ENCODE data around the gene AKT1. TPM values are rescaled to one million over a fixed set of nuclear protein-coding genes. Genes with fewer than 3 reads are reported as not detected.

The AKT1 gene
- polyA plus RNA-seq, 2 donors = 62.6 to 62.9 TPM

DNA sequence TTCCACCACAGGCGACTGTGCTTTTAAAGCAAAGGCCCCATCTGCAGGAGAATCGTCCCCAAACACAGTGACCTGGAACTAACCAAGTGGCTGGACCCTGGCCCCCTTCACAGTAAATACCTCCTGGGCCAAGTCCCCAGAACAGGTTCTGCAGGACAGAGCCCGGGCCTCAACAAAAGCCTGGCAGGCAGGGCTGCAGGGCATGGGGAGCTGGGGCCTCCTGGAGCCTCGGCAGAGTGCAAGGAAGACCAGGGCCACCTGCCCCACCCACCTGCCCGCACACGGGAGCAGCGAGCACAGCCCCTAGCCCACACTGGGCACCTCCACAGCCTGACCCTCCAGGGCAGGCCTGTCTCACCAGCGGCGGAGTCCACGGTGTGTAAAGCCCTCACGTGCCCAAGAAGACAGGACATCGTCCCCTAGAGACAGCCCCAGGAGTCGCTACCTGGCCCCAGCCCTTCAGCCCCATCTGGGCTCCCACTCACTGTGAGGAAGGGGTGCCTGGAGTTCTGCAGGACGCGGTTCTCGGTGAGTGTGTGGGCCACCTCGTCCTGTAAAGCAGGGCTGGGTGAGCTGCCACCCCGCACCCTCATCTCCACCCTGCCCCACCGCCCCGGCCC, 21.0 kb downstream of the AKT1 start:
- Histone ChIP-seq H3K27ac (ENCODE audit: low read depth in 2 of 2, low read length in 1 of 2) (no peak overlapping the region), H3K36me3 (ENCODE audit: control insufficient read depth in 2 of 2, insufficient read depth in 2 of 2, low read length in 1 of 2) (peaks cover 9 to 52% of the 10 kb centered on the region in 2 donors), H3K9me3 (ENCODE audit: control insufficient read depth in 2 of 2, insufficient read depth in 1 of 2, low read depth in 1 of 2, low read length in 1 of 2) (peaks cover 0 to 5% of the 10 kb centered on the region in 2 donors), H3K27me3 (ENCODE audit: control insufficient read depth in 1 of 2, insufficient read depth in 2 of 2, low read length in 2 of 2) (no peaks in the 10 kb centered on the region), H3K4me1 (ENCODE audit: control insufficient read depth in 2 of 2, insufficient read depth in 2 of 2, low read length in 1 of 2) (peaks cover 0 to 8% of the 10 kb centered on the region in 2 donors), H3K4me3 (ENCODE audit: low read depth in 1 of 2, low read length in 2 of 2) (no peak overlapping the region)
- WGBS, 2 donors = 74 to 78% methylated on average over 17 to 20 of the region's 20 CpGs

DNA sequence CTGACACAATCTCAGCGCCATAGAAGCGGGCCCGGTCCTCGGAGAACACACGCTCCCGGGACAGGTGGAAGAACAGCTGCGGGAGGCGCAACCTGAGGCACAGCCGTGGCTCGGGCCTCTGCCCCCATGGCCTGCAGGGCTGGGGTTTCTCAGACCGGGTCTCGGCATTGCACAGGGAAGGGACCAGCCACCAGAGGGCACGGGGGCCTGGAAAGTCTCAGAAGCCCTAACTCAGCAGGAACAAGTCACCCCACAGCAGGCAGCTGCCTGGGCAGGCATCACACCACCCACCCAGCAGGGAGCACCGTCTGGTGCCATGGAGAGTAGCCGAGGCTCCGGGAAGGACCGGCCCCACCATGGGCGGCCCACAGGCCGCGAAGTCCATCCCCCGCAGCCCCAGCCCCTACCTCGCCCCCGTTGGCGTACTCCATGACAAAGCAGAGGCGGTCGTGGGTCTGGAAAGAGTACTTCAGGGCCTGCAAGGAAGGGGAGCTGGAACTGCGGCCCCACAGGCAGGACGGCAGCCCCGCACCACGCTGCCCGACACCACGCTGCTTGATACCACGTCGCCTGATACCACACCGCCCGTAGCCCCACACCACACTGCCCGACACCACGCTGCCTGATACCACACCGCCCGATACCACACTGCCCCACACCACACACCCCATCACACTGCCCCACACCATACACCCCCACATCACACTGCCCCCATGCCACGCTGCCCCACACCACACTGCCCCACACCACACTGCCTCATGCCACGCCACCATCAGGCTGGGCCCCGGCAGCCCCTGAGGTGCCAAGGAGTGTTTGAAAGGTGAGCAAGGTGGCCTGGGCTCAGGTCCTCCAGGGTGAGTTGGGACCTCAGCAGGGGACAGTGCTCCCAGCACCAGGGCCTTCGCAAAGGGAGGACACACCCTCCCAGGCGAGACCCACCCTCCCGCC, 21.8 kb downstream of the AKT1 start:
- Histone ChIP-seq H3K36me3 (ENCODE audit: control insufficient read depth in 2 of 2, insufficient read depth in 2 of 2, low read length in 1 of 2) (peaks cover 9 to 52% of the 10 kb centered on the region in 2 donors), H3K4me3 (ENCODE audit: low read depth in 1 of 2, low read length in 2 of 2) (no peak overlapping the region), H3K9me3 (ENCODE audit: control insufficient read depth in 2 of 2, insufficient read depth in 1 of 2, low read depth in 1 of 2, low read length in 1 of 2) (peaks cover 0 to 5% of the 10 kb centered on the region in 2 donors), H3K27ac (ENCODE audit: low read depth in 2 of 2, low read length in 1 of 2) (no peak overlapping the region), H3K27me3 (ENCODE audit: control insufficient read depth in 1 of 2, insufficient read depth in 2 of 2, low read length in 2 of 2) (no peaks in the 10 kb centered on the region), H3K4me1 (ENCODE audit: control insufficient read depth in 2 of 2, insufficient read depth in 2 of 2, low read length in 1 of 2) (peaks cover 0 to 5% of the 10 kb centered on the region in 2 donors)
- 79 to 85% methylated on average over 41 to 46 of the region's 46 CpGs for WGBS, 2 donors

DNA sequence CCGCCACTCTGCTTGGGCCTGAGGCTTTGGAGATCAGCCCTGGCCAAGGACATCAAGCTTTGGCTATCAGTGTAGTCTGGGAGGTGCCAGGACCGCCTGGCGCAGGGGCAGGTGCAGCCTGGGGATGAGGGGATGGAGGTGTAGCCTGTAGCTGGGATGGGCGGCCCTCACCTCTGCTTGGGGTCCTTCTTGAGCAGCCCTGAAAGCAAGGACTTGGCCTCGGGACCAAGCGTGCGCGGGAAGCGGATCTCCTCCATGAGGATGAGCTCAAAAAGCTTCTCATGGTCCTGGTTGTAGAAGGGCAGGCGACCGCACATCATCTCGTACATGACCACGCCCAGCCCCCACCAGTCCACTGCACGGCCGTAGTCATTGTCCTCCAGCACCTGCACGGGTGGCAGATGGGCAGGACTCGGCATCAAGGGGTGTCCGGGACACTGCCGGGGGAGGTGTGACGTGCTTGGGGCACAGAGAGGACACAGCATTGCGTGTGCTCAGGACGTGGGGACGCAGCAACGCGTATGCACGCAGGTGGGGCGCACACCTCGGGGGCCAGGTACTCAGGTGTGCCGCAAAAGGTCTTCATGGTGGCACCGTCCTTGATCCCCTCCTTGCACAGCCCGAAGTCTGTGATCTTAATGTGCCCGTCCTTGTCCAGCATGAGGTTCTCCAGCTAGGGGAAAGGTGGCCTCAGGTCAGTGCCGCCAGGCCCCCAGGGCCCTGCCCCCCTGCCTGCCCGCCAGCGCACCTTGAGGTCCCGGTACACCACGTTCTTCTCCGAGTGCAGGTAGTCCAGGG, 22.6 kb downstream of the AKT1 start:
- 89 to 93% methylated on average over 38 of the region's 38 CpGs for WGBS, 2 donors
- H3K4me1 ChIP-seq (ENCODE audit: control insufficient read depth in 2 of 2, insufficient read depth in 2 of 2, low read length in 1 of 2) = peaks cover 0 to 10% of the 10 kb centered on the region in 2 donors
- no peaks in the 10 kb centered on the region for H3K27me3 ChIP-seq (ENCODE audit: control insufficient read depth in 1 of 2, insufficient read depth in 2 of 2, low read length in 2 of 2)
- peaks cover 9 to 52% of the 10 kb centered on the region in 2 donors for H3K36me3 ChIP-seq (ENCODE audit: control insufficient read depth in 2 of 2, insufficient read depth in 2 of 2, low read length in 1 of 2)
- H3K27ac ChIP-seq (ENCODE audit: low read depth in 2 of 2, low read length in 1 of 2) = no peak overlapping the region
- no peak overlapping the region for H3K4me3 ChIP-seq (ENCODE audit: low read depth in 1 of 2, low read length in 2 of 2)
- H3K9me3 ChIP-seq (ENCODE audit: control insufficient read depth in 2 of 2, insufficient read depth in 1 of 2, low read depth in 1 of 2, low read length in 1 of 2) = peaks cover 0 to 5% of the 10 kb centered on the region in 2 donors

DNA sequence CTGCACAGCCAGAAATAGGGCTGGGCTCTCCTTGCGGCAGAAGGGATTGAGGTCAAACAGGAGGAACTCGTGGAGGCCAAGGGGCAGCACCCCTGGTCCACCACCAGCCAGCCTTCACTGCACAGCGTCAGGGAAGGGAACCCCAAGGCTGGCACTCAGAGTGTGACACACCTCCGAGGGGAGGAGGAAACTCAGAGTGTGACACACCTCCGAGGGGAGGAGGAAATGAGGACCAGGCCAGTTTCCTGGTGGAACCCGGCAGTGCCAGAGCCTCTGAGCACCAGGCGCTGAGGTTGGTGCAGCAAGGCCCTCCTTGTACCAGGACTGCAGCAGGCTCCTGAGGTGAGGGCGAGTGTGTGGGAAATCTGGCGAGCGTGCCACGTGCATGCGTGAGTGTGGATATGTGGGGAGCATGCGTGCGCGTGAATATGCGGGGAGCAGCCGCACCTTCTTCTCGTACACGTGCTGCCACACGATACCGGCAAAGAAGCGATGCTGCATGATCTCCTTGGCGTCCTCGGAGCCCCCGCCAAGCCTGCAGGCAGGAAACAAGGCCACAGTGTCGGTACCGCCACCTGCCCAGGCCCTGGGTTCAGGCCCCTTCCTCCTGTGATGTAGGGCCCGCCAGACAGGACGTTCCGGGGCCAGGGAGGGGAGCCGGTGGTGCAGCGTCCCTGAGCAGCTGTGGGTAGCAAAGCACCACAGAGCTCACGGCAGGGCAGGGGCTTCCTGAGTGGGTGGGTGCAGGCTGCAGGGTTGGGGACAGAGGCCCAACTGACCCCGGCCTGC, 23.4 kb downstream of the AKT1 start:
- no peak overlapping the region for H3K4me3 ChIP-seq (ENCODE audit: low read depth in 1 of 2, low read length in 2 of 2)
- H3K4me1 ChIP-seq (ENCODE audit: control insufficient read depth in 2 of 2, insufficient read depth in 2 of 2, low read length in 1 of 2) = peaks cover 0 to 8% of the 10 kb centered on the region in 2 donors
- H3K27me3 ChIP-seq (ENCODE audit: control insufficient read depth in 1 of 2, insufficient read depth in 2 of 2, low read length in 2 of 2) = no peaks in the 10 kb centered on the region
- no peak overlapping the region for H3K27ac ChIP-seq (ENCODE audit: low read depth in 2 of 2, low read length in 1 of 2)
- H3K9me3 ChIP-seq (ENCODE audit: control insufficient read depth in 2 of 2, insufficient read depth in 1 of 2, low read depth in 1 of 2, low read length in 1 of 2) = peaks cover 0 to 5% of the 10 kb centered on the region in 2 donors
- 85 to 90% methylated on average over 34 of the region's 34 CpGs for WGBS, 2 donors
- peaks cover 9 to 50% of the 10 kb centered on the region in 2 donors for H3K36me3 ChIP-seq (ENCODE audit: control insufficient read depth in 2 of 2, insufficient read depth in 2 of 2, low read length in 1 of 2)

DNA sequence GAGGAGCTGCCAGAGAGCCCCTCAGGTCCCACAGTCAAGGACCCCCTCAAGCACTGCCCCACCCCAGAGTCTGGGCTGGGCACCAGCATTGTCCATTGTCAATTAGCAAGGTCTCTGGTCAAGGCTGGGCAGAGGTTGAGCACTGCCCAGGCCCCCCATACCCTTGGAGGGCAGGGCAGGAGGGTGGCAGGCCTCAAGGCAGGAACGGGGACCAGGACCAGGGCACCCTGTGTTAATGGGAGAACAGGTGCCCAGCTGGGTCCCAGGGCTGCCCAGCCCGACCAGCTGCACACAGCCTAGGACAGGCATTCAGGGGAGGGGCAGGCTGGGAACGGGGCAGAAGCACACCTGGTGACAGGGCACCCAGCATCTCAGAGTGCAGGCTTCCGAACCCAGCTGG, 24.2 kb downstream of the AKT1 start:
- no peak overlapping the region for H3K4me3 ChIP-seq (ENCODE audit: low read depth in 1 of 2, low read length in 2 of 2)
- peaks cover 9 to 44% of the 10 kb centered on the region in 2 donors for H3K36me3 ChIP-seq (ENCODE audit: control insufficient read depth in 2 of 2, insufficient read depth in 2 of 2, low read length in 1 of 2)
- H3K9me3 ChIP-seq (ENCODE audit: control insufficient read depth in 2 of 2, insufficient read depth in 1 of 2, low read depth in 1 of 2, low read length in 1 of 2) = peaks cover 0 to 7% of the 10 kb centered on the region in 2 donors
- H3K27ac ChIP-seq (ENCODE audit: low read depth in 2 of 2, low read length in 1 of 2) = no peak overlapping the region
- 97 to 98% methylated on average over 4 of the region's 4 CpGs for WGBS, 2 donors
- no peaks in the 10 kb centered on the region for H3K27me3 ChIP-seq (ENCODE audit: control insufficient read depth in 1 of 2, insufficient read depth in 2 of 2, low read length in 2 of 2)
- peaks cover 0 to 7% of the 10 kb centered on the region in 2 donors for H3K4me1 ChIP-seq (ENCODE audit: control insufficient read depth in 2 of 2, insufficient read depth in 2 of 2, low read length in 1 of 2)

DNA sequence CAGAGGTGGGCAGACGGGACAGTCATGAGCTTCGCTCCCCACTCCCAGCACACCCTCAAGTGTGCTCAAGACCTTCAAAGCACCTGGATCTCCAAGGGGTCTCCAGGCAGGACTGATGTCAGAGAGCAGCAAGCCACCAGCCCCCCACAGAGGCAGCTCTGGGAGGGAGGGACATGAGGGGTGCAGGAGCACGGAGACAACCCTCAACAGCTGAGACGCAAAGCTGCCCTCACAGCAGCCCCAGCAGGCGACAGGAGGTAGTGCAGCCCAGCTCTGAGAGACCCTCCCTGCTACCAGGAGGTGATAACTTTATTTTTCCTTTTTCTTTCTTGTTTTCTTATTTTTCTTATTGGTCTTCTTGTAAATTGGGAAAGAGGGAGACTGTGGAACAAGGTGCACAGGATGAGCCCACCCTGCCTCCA, 24.7 kb downstream of the AKT1 start:
- no peak overlapping the region for H3K4me3 ChIP-seq (ENCODE audit: low read depth in 1 of 2, low read length in 2 of 2)
- H3K27ac ChIP-seq (ENCODE audit: low read depth in 2 of 2, low read length in 1 of 2) = no peak overlapping the region
- peaks cover 9 to 42% of the 10 kb centered on the region in 2 donors for H3K36me3 ChIP-seq (ENCODE audit: control insufficient read depth in 2 of 2, insufficient read depth in 2 of 2, low read length in 1 of 2)
- peaks cover 0 to 7% of the 10 kb centered on the region in 2 donors for H3K9me3 ChIP-seq (ENCODE audit: control insufficient read depth in 2 of 2, insufficient read depth in 1 of 2, low read depth in 1 of 2, low read length in 1 of 2)
- no peaks in the 10 kb centered on the region for H3K27me3 ChIP-seq (ENCODE audit: control insufficient read depth in 1 of 2, insufficient read depth in 2 of 2, low read length in 2 of 2)
- WGBS, 2 donors = 84 to 92% methylated on average over 5 of the region's 5 CpGs
- H3K4me1 ChIP-seq (ENCODE audit: control insufficient read depth in 2 of 2, insufficient read depth in 2 of 2, low read length in 1 of 2) = peaks cover 0 to 7% of the 10 kb centered on the region in 2 donors

DNA sequence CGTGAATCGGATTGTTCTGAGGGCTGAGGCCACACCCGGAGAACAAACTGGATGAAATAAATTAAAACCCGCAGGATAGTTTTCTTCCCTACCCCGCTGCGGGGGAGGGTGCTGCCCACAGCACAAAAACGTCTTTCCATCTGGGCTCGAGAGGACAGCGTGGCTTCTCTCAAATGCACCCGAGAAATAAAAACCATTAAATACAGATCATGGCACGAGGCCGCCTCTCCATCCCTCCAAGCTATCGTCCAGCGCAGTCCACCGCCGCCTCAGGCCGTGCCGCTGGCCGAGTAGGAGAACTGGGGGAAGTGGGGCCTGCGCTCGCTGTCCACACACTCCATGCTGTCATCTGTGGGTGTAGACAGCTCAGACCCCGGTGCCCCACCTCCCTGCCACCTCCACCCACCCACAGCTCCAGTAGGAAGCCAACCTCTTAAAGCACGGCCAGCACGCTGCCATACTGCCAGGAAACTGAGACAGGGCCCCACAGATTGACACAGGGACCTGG, 25.4 kb downstream of the AKT1 start:
- WGBS, 2 donors = 75 to 83% methylated on average over 24 of the region's 24 CpGs
- no peak overlapping the region for H3K27ac ChIP-seq (ENCODE audit: low read depth in 2 of 2, low read length in 1 of 2)
- H3K36me3 ChIP-seq (ENCODE audit: control insufficient read depth in 2 of 2, insufficient read depth in 2 of 2, low read length in 1 of 2) = peaks cover 9 to 34% of the 10 kb centered on the region in 2 donors
- H3K27me3 ChIP-seq (ENCODE audit: control insufficient read depth in 1 of 2, insufficient read depth in 2 of 2, low read length in 2 of 2) = no peaks in the 10 kb centered on the region
- peaks cover 0 to 7% of the 10 kb centered on the region in 2 donors for H3K4me1 ChIP-seq (ENCODE audit: control insufficient read depth in 2 of 2, insufficient read depth in 2 of 2, low read length in 1 of 2)
- no peak overlapping the region for H3K4me3 ChIP-seq (ENCODE audit: low read depth in 1 of 2, low read length in 2 of 2)
- peaks cover 0 to 7% of the 10 kb centered on the region in 2 donors for H3K9me3 ChIP-seq (ENCODE audit: control insufficient read depth in 2 of 2, insufficient read depth in 1 of 2, low read depth in 1 of 2, low read length in 1 of 2)

DNA sequence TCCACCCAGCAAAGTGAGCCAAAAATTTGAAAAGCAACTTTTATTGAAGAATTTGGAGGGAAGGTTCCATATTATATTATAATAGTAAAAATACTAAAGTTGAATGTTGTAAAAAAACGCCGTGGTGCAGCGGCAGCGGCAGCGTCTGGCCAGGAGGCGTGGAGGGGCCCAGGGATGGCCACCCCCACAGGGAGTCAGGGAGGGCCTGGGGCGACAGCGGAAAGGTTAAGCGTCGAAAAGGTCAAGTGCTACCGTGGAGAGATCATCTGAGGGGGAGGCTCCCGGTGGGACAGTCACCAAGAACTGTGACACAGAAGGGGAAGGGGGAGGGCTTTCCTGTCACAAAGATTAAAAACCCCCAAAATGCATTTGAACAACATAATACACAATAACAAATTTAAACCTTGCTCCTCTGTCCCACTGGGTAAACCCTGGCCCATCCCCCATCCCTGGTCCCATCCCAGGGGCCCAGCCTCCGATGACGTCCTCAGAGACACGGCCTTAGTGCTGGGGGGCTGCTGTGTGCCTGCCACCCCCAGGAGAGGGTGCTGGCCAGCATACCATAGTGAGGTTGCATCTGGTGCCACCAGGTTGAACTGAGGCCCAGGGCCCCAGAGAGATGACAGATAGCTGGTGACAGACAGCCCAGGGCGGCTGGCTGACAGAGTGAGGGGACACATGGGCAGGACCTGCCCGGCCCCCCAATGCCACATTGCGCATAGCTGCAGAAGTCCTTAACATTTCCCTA, 26.1 kb downstream of the AKT1 start:
- H3K4me3 ChIP-seq (ENCODE audit: low read depth in 1 of 2, low read length in 2 of 2) = no peak overlapping the region
- H3K4me1 ChIP-seq (ENCODE audit: control insufficient read depth in 2 of 2, insufficient read depth in 2 of 2, low read length in 1 of 2) = peaks cover 0 to 5% of the 10 kb centered on the region in 2 donors
- H3K27ac ChIP-seq (ENCODE audit: low read depth in 2 of 2, low read length in 1 of 2) = no peak overlapping the region
- H3K9me3 ChIP-seq (ENCODE audit: control insufficient read depth in 2 of 2, insufficient read depth in 1 of 2, low read depth in 1 of 2, low read length in 1 of 2) = peaks cover 0 to 7% of the 10 kb centered on the region in 2 donors
- WGBS, 2 donors = 76 to 79% methylated on average over 18 of the region's 18 CpGs
- peaks cover 9 to 32% of the 10 kb centered on the region in 2 donors for H3K36me3 ChIP-seq (ENCODE audit: control insufficient read depth in 2 of 2, insufficient read depth in 2 of 2, low read length in 1 of 2)
- H3K27me3 ChIP-seq (ENCODE audit: control insufficient read depth in 1 of 2, insufficient read depth in 2 of 2, low read length in 2 of 2) = no peaks in the 10 kb centered on the region
